K562 (cell line): Measurements from ENCODE around the gene CEBPB. TPM values are rescaled to one million over a fixed set of nuclear protein-coding genes. Genes with fewer than 3 reads are reported as not detected.

Source experiments
- BRD9 ChIP-seq: fragments of 450-650 bp; IDR thresholded peaks from 2 replicates; pipeline ENCODE4 v1.6.1; 2018; ENCODE audit warnings: low read depth; ENCODE audit not compliant: partially characterized antibody
- CAMTA2 ChIP-seq: fragments of 250-450 bp; sonication (Bioruptor Pico); conservative IDR thresholded peaks from 2 replicates; pipeline ENCODE4 v1.5.1; 2022
- CBFA2T2 ChIP-seq: fragments of 450-650 bp; conservative IDR thresholded peaks from 2 replicates; pipeline ENCODE4 v1.6.1; 2017; ENCODE audit warnings: mild to moderate bottlenecking
- CGGBP1 ChIP-seq: fragments of 250-450 bp; sonication (Bioruptor Pico); IDR thresholded peaks from 2 replicates; pipeline ENCODE4 v1.9.0; 2021; ENCODE audit warnings: mild to moderate bottlenecking
- ELK3 ChIP-seq: fragments of 450-650 bp; formaldehyde crosslinking; IDR thresholded peaks from 2 replicates; pipeline ENCODE4 v1.4.0; 2020; ENCODE audit warnings: mild to moderate bottlenecking
- EP400 ChIP-seq: fragments of 450-650 bp; IDR thresholded peaks from 2 replicates; pipeline ENCODE4 v1.6.1; 2017; ENCODE audit warnings: antibody characterized with exemption, mild to moderate bottlenecking, moderate library complexity
- GATAD2A ChIP-seq: fragments of 450-650 bp; IDR thresholded peaks from 2 replicates; pipeline ENCODE4 v1.6.1; 2017
- JUND ChIP-seq, 2 experiments: IDR thresholded peaks; 2 replicates in 1 of 2; 3 replicates in 1 of 2; pipeline ENCODE4 v1.6.1; 2011; ENCODE audit warnings: borderline replicate concordance in 2 of 2, low read depth in 2 of 2, low read length in 2 of 2, improper control_type of control experiment in 1 of 2, missing biosample characterization in 1 of 2, missing genetic modification characterization in 1 of 2, missing genetic modification reagents in 1 of 2
- LCOR ChIP-seq: sonication (generic); formaldehyde crosslinking; IDR thresholded peaks from 2 replicates; pipeline ENCODE4 v1.8.0; 2022; ENCODE audit warnings: mild to moderate bottlenecking, missing genetic modification reagents
- MAFK ChIP-seq: IDR thresholded peaks from 2 replicates; pipeline ENCODE4 v1.6.1; 2011; ENCODE audit warnings: low read length, improper control_type of control experiment
- MAZ ChIP-seq, 2 experiments: fragments of 450-650 bp in 1 of 2; sonication (generic) in 1 of 2; formaldehyde crosslinking; IDR thresholded peaks in 1 of 2; conservative IDR thresholded peaks in 1 of 2; 2 replicates each; pipeline versions ENCODE4 v1.4.0 to v1.5.0; 2020; ENCODE audit warnings: mild to moderate bottlenecking in 1 of 2, missing genetic modification reagents in 1 of 2
- MTA3 ChIP-seq: fragments of 450-650 bp; formaldehyde crosslinking; IDR thresholded peaks from 2 replicates; pipeline ENCODE4 v1.6.1; 2017; ENCODE audit warnings: mild to moderate bottlenecking, borderline replicate concordance
- PKNOX1 ChIP-seq: fragments of 450-650 bp; IDR thresholded peaks from 2 replicates; pipeline ENCODE4 v1.6.1; 2016
- SMAD1 ChIP-seq: fragments of 150-350 bp; IDR thresholded peaks from 2 replicates; pipeline ENCODE4 v1.6.1; 2014; ENCODE audit warnings: low read length, low read depth; ENCODE audit not compliant: partially characterized antibody
- SNRNP70 ChIP-seq: fragments of 200-400 bp; formaldehyde crosslinking; optimal IDR thresholded peaks from 2 replicates; pipeline ENCODE3; 2017; ENCODE audit warnings: low read depth, low read length
- SP1 ChIP-seq: sonication (generic); formaldehyde crosslinking; IDR thresholded peaks from 2 replicates; pipeline ENCODE4 v1.8.1; 2022; ENCODE audit warnings: mild to moderate bottlenecking, missing genetic modification reagents
- TCF3 ChIP-seq: sonication (generic); formaldehyde crosslinking; IDR thresholded peaks from 2 replicates; pipeline ENCODE4 v1.4.0; 2020; ENCODE audit warnings: mild to moderate bottlenecking, missing genetic modification reagents
- TCF7 ChIP-seq: sonication (generic); IDR thresholded peaks from 2 replicates; pipeline ENCODE4 v1.6.1; 2016; ENCODE audit warnings: antibody characterized with exemption, borderline replicate concordance
- ZNF121 ChIP-seq: sonication (generic); formaldehyde crosslinking; conservative IDR thresholded peaks from 2 replicates; pipeline ENCODE4 v1.8.0; 2022; ENCODE audit warnings: missing genetic modification reagents
- ZNF253 ChIP-seq: fragments of 250-450 bp; sonication (Bioruptor Pico); conservative IDR thresholded peaks from 2 replicates; pipeline ENCODE4 v1.6.1; 2021; ENCODE audit warnings: mild to moderate bottlenecking
- ZNF263 ChIP-seq: sonication (generic); formaldehyde crosslinking; IDR thresholded peaks from 2 replicates; pipeline ENCODE4 v1.8.0; 2022; ENCODE audit warnings: mild to moderate bottlenecking, missing genetic modification reagents, borderline replicate concordance
- ZNF436 ChIP-seq: fragments of 250-450, 450-650 bp; sonication (Bioruptor Pico); formaldehyde crosslinking; IDR thresholded peaks from 2 replicates; pipeline ENCODE4 v1.7.0; 2020; ENCODE audit warnings: mild to moderate bottlenecking
- ZNF511 ChIP-seq: sonication (generic); formaldehyde crosslinking; IDR thresholded peaks from 2 replicates; pipeline ENCODE4 v1.8.0; 2022; ENCODE audit warnings: mild to moderate bottlenecking, missing genetic modification reagents
- ZNF707 ChIP-seq: fragments of 250-450 bp; sonication (Bioruptor Pico); conservative IDR thresholded peaks from 2 replicates; pipeline ENCODE4 v1.8.0; 2022; ENCODE audit warnings: inconsistent platforms, mild to moderate bottlenecking, moderate library complexity
- ZNF764 ChIP-seq: fragments of 250-450 bp; sonication (Bioruptor Pico); IDR thresholded peaks from 2 replicates; pipeline ENCODE4 v1.4.0; 2020; ENCODE audit warnings: low read depth, mild to moderate bottlenecking, moderate library complexity
- ZNF778 ChIP-seq: fragments of 450-650 bp; formaldehyde crosslinking; IDR thresholded peaks from 2 replicates; pipeline ENCODE4 v1.4.0; 2020; ENCODE audit warnings: mild to moderate bottlenecking, moderate library complexity
- polyA plus RNA-seq, 8 experiments: library from polyadenylated mRNA; depleted of rRNA in 4 of 8; stranded (reverse) in 5 of 8; unstranded in 3 of 8; fragments of >200 nt; fragmentation: Nextera tagmentation in 2 of 8; fragmentation: Illumina TruSeq in 1 of 8; extraction: Ambion mirVana in 2 of 8; extraction: Trizol in 1 of 8; gene quantifications; 2 replicates each; pipeline versions ENCODE4 v1.2.1 to v1.2.3, GENCODE V29; 2011 to 2014; ENCODE audit warnings: inconsistent platforms in 1 of 8, missing spikeins in 1 of 8
- total RNA-seq, 7 experiments: library from RNA; depleted of rRNA in 6 of 7; stranded (reverse); fragments of >200 nt in 6 of 7; fragmentation: Illumina TruSeq in 2 of 7; extraction: Trizol in 2 of 7; gene quantifications; 2 replicates each; pipeline versions ENCODE4 v1.2.1 to v1.2.3, GENCODE V29; 2011 to 2021; ENCODE audit warnings: low replicate concordance in 1 of 7

CEBPB gene
- total and polyA plus RNA-seq, 9 of the 15 experiments (the other 6 are each of a cell fraction or from before 2014, with no cell fraction given): 1.2 to 72.6 (median 7.8) TPM

- TF ChIP-seq PKNOX1: no peak
- no peak for TF ChIP-seq SNRNP70
- no peak for TF ChIP-seq CAMTA2 (CRISPR knock-in tag)
- TF ChIP-seq CGGBP1 (CRISPR knock-in tag): no peak
- no peak for TF ChIP-seq CBFA2T2
- no peak for TF ChIP-seq ZNF121
- TF ChIP-seq GATAD2A: 0 out of 2 replicates have a peak, but pooled peaks have one; percentile 42
- no peak for TF ChIP-seq ZNF764 (CRISPR knock-in tag)
- TF ChIP-seq ZNF263 (CRISPR knock-in tag): no peak
- peak; percentile 29; the same call in 1 of the 2 replicates for TF ChIP-seq MAFK
- TF ChIP-seq ELK3 (CRISPR knock-in tag): no peak
- peak; percentile 23; the same call in 1 of the 2 replicates for TF ChIP-seq SP1 (CRISPR knock-in tag)
- no peak for TF ChIP-seq TCF3 (CRISPR knock-in tag)
- TF ChIP-seq MAZ (CRISPR knock-in tag; conservative IDR thresholded peaks at IDR 0.05 in 1 of 2, IDR thresholded peaks at IDR 0.05 in 1 of 2): no peak
- no peak for TF ChIP-seq ZNF436
- no peak for TF ChIP-seq EP400
- no peak for TF ChIP-seq ZNF511 (CRISPR knock-in tag)
- no peak for TF ChIP-seq ZNF778
- TF ChIP-seq TCF7: no peak
- no peak for TF ChIP-seq SMAD1
- no peak for TF ChIP-seq ZNF707 (CRISPR knock-in tag)
- no peak for TF ChIP-seq ZNF253
- TF ChIP-seq LCOR: no peak
- peak; percentile 31; the same call in 1 of the 2 replicates for TF ChIP-seq JUND (IDR thresholded peaks at IDR 0.05; ENCODE audit: borderline replicate concordance, low read depth, low read length)
- no peak for TF ChIP-seq JUND (tag; IDR thresholded peaks at IDR 0.05; ENCODE audit: borderline replicate concordance, low read depth, low read length)
- TF ChIP-seq MTA3: 0 out of 2 replicates have a peak, but pooled peaks have one; percentile 13
- peak; percentile 74 for TF ChIP-seq BRD9
Observed at GRCh38 chr20:50186151-50186885, 4.3 kb upstream of the CEBPB start (continued).
